Stimulated activated CD8-positive, alpha-beta memory T cell treated with anti-CD3 and anti-CD28 coated beads, Interleukin-15, amount 100 ng/mL, for 48 hours (primary cell): ENCODE data around the gene ABHD15.

ENCODE experiments used
- DNase-seq, 2 donors: peaks; one replicate each; pipeline ENCODE4 v3.0.0-alpha.2; 2020; ENCODE audit warnings: low read depth in 2 of 2

ABHD15 gene

GRCh38 chr17:29595107-29595942 is 28.5 kb upstream of the ABHD15 start:
- no peak for DNase-seq

GRCh38 chr17:29594519-29595090 is 27.8 kb upstream of the ABHD15 start:
- DNase-seq: no peak

GRCh38 chr17:29593591-29594518 is 27.0 kb upstream of the ABHD15 start:
- DNase-seq: no peak

- DNase-seq: no peak
These were observed 26.2 kb upstream of the ABHD15 start, which contains the start of gene ANKRD13B for GRCh38 chr17:29592850-29593551. Gene ANKRD13B (plus strand): TSS chr17:29593132. CDS start chr17:29593622, 490 bp downstream.

- peak; percentile 73 to 75 for DNase-seq
These were observed 25.1 kb upstream of the ABHD15 start for GRCh38 chr17:29591737-29592608.

GRCh38 chr17:29591146-29591736 is 24.4 kb upstream of the ABHD15 start:
- DNase-seq: no peak

GRCh38 chr17:29590411-29591145 is 23.7 kb upstream of the ABHD15 start:
- DNase-seq: no peak

GRCh38 chr17:29589524-29590410 is 22.9 kb upstream of the ABHD15 start, which contains the start of gene GIT1:
Gene GIT1 (minus strand): TSS chr17:29589648. CDS start chr17:29589378, 270 bp downstream.
- DNase-seq: peak; percentile 78 to 84

GRCh38 chr17:29588562-29589411 is 21.9 kb upstream of the ABHD15 start:
- DNase-seq: no peak

GRCh38 chr17:29588017-29588561 is 21.3 kb upstream of the ABHD15 start:
- DNase-seq: no peak

GRCh38 chr17:29587591-29587990 is 20.8 kb upstream of the ABHD15 start:
- DNase-seq: no peak

GRCh38 chr17:29586676-29587469 is 20.0 kb upstream of the ABHD15 start:
- DNase-seq: no peak

GRCh38 chr17:29585080-29585751 is 18.4 kb upstream of the ABHD15 start:
- no peak for DNase-seq

GRCh38 chr17:29584452-29585079 is 17.7 kb upstream of the ABHD15 start:
- no peak for DNase-seq
